Calu3 (cell line): ENCODE measurements around the gene PPP3CA. TPM values are rescaled to one million over a fixed set of nuclear protein-coding genes. Genes with fewer than 3 reads are reported as not detected.

Experiments
- BruUV-seq: library from RNA; stranded (reverse); fragments of 400-500 nt; replicated peaks from 2 replicates; lab custom pipeline; 2021; lab: Mats Ljungman, UMichigan
- CTCF ChIA-PET: fragments of 300-600 bp; sonication (Branson Sonifier 250); formaldehyde crosslinking; loops from one replicate; lab custom pipeline; 2022; ENCODE audit warnings: antibody characterized with exemption; lab: Charles Lee
- DNase-seq: peaks from one replicate; pipeline ENCODE4 v3.0.0; 2022
- H3K27ac Mint-ChIP-seq: one replicate; pipeline ENCODE4 v1.8.0; 2022; ENCODE audit warnings: mixed read lengths; ENCODE audit not compliant: unreplicated experiment
- H3K27me3 Mint-ChIP-seq: one replicate; pipeline ENCODE4 v1.8.0; 2022; ENCODE audit warnings: mixed read lengths; ENCODE audit not compliant: unreplicated experiment
- H3K36me3 Mint-ChIP-seq: one replicate; pipeline ENCODE4 v1.8.0; 2022; ENCODE audit warnings: mild to moderate bottlenecking, moderate library complexity, mixed read lengths; ENCODE audit not compliant: insufficient read depth, unreplicated experiment
- H3K4me1 Mint-ChIP-seq: one replicate; pipeline ENCODE4 v1.8.0; 2022; ENCODE audit warnings: mild to moderate bottlenecking, low read depth, mixed read lengths; ENCODE audit not compliant: unreplicated experiment
- H3K4me3 Mint-ChIP-seq: one replicate; pipeline ENCODE4 v1.8.0; 2022; ENCODE audit warnings: mild to moderate bottlenecking, low read depth, moderate library complexity, mixed read lengths; ENCODE audit not compliant: unreplicated experiment
- H3K9me3 Mint-ChIP-seq: one replicate; pipeline ENCODE4 v1.8.0; 2022; ENCODE audit warnings: low read depth, mixed read lengths; ENCODE audit not compliant: unreplicated experiment
- intact Hi-C: fragments of 100-400 bp; cut with micrococcal nuclease; formaldehyde crosslinking; loops from one replicate; pipeline ENCODE4 v1.10.0; 2022; ENCODE audit not compliant: unreplicated experiment
- total RNA-seq: library from RNA; stranded (reverse); gene quantifications from 2 replicates; pipeline ENCODE4 v1.2.3, GENCODE V29; 2022
- TF ChIP-seq, protein P1 (sequence below): fragments of 200-600 bp; IDR thresholded peaks from one replicate; pipeline ENCODE4 v1.8.0; 2022; ENCODE audit warnings: antibody characterized with exemption; ENCODE audit not compliant: unreplicated experiment

Gene PPP3CA
- total RNA-seq, 1 experiment from 2014 or later: 33.7 TPM

DNA sequence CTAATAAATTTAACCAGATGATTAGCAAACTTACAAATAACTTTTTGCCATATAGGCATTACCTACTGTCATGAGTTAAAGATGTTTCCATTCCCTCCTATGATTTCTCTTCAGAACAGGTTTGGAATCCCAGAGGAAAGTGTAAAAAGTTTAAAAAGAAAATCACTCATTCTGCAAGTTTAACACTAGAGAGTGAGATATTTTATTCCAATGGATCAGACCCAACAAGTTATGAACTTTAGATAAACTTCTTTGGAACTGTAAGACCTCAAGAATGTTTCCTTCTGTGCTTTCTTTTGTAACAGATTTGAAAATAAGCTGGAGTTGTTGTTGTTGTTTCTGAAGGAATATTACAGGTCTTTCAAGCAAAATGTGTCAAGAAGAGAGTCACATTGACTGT, 51.6 kb downstream of the PPP3CA start:
- CTCF ChIA-PET: no interaction called here
- H3K27ac Mint-ChIP-seq: no peak overlapping the region
- peaks cover 4% of the 10 kb centered on the region for H3K36me3 Mint-ChIP-seq
- peaks cover 25% of the 10 kb centered on the region for H3K4me1 Mint-ChIP-seq
- no TSS peak for BruUV-seq
- no peak overlapping the region for H3K4me3 Mint-ChIP-seq
- TF ChIP-seq, protein P1, sequence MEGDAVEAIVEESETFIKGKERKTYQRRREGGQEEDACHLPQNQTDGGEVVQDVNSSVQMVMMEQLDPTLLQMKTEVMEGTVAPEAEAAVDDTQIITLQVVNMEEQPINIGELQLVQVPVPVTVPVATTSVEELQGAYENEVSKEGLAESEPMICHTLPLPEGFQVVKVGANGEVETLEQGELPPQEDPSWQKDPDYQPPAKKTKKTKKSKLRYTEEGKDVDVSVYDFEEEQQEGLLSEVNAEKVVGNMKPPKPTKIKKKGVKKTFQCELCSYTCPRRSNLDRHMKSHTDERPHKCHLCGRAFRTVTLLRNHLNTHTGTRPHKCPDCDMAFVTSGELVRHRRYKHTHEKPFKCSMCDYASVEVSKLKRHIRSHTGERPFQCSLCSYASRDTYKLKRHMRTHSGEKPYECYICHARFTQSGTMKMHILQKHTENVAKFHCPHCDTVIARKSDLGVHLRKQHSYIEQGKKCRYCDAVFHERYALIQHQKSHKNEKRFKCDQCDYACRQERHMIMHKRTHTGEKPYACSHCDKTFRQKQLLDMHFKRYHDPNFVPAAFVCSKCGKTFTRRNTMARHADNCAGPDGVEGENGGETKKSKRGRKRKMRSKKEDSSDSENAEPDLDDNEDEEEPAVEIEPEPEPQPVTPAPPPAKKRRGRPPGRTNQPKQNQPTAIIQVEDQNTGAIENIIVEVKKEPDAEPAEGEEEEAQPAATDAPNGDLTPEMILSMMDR: no peak
- intact Hi-C loops: no loop called here
- no peaks in the 10 kb centered on the region for H3K27me3 Mint-ChIP-seq
- H3K9me3 Mint-ChIP-seq: no peaks in the 10 kb centered on the region
- no peak for DNase-seq

DNA sequence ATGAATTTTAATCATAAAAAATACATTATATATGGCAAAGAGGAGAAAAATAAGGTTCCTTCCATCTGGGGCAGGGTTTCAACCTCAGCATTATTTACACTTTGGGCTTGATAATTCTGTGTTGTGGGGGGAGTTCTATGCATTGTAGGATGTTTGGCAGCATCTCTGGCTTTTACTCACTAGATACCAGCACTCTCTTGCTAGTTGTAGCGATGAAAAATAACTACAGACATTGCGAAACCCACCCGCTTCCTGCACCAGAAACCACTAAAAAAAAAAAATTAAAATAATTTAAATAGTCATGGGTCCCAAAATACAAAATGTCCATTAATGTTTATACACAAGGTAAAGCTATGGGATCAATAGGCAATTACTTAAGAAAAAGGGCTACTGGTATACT, 52.7 kb downstream of the PPP3CA start:
- TF ChIP-seq, protein P1: no peak
- Mint-ChIP-seq H3K4me3 (no peak overlapping the region), H3K4me1 (peaks cover 31% of the 10 kb centered on the region), H3K27ac (no peak overlapping the region), H3K9me3 (no peaks in the 10 kb centered on the region), H3K36me3 (peaks cover 4% of the 10 kb centered on the region), H3K27me3 (no peaks in the 10 kb centered on the region)
- CTCF ChIA-PET: no interaction called here
- intact Hi-C loops: no loop called here
- no TSS peak for BruUV-seq
- DNase-seq: no peak

DNA sequence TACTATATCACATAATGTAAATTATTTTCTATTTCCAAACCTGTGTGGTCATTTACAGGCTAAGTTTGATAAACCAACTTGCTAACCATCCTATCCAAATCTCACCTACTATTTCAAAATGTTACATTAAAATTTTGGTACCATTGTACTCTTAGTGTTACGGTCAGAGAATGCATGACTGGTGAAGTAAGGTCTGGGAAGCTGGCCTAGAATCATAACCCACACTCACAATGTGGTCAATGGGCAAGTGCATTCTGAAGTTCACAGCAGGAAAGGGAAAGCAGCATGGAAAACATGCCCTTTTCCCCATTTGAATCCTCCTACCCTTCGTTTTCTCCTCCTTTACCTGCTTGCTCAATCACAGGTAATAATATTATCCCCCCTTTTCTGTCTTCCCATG, 54.4 kb downstream of the PPP3CA start:
- DNase-seq: no peak
- Mint-ChIP-seq H3K27ac (no peak overlapping the region), H3K4me3 (no peak overlapping the region), H3K9me3 (no peaks in the 10 kb centered on the region), H3K4me1 (peaks cover 38% of the 10 kb centered on the region), H3K27me3 (no peaks in the 10 kb centered on the region), H3K36me3 (peaks cover 4% of the 10 kb centered on the region)
- TF ChIP-seq, protein P1: no peak
- CTCF ChIA-PET: no interaction called here
- intact Hi-C loops: no loop called here
- no TSS peak for BruUV-seq

DNA sequence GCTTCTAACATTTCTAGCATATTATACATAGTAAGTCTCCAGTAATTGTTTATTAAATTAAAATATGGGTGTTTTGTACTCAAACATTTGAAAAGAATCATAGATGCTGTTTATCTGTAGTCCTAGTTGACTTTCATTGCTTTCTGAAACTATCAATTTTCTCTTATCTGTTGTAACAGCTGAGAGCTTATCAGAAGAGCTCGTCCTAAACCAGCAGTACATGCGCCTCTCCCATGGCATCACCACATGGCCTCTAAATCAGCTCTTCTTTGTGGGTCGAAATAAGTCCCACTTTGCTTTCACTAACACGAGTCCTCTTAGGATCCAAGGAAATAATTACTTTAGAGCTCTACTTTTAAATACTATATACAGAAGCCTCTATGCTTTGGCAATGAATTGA, 55.1 kb downstream of the PPP3CA start:
- peaks cover 38% of the 10 kb centered on the region for H3K4me1 Mint-ChIP-seq
- no peaks in the 10 kb centered on the region for H3K27me3 Mint-ChIP-seq
- no peak for DNase-seq
- no TSS peak for BruUV-seq
- H3K9me3 Mint-ChIP-seq: no peaks in the 10 kb centered on the region
- TF ChIP-seq, protein P1: no peak
- peaks cover 4% of the 10 kb centered on the region for H3K36me3 Mint-ChIP-seq
- H3K4me3 Mint-ChIP-seq: no peak overlapping the region
- CTCF ChIA-PET: no interaction called here
- intact Hi-C loops: no loop called here
- no peak overlapping the region for H3K27ac Mint-ChIP-seq
